Left renal pelvis (tissue), 4 donors: Measurements from ENCODE around the gene PLCD3. TPM values are rescaled to one million over a fixed set of nuclear protein-coding genes. Genes with fewer than 3 reads are reported as not detected.
A peak's percentile ranks its signal among the peaks of the same experiment; 100 is the strongest.

Source experiments
- DNase-seq, 4 donors: peaks; one replicate each; pipeline ENCODE4 v3.0.0-alpha.2; 2013; ENCODE audit warnings: low read depth in 4 of 4, low spot score in 3 of 4
- polyA plus RNA-seq, 4 donors: library from polyadenylated mRNA; unstranded; fragments of 120-200 nt; gene quantifications; one replicate each; pipeline ENCODE4 v1.2.1, GENCODE V29; 2013; ENCODE audit not compliant: insufficient read length in 4 of 4

Gene PLCD3
- polyA plus RNA-seq, 4 donors, result 25.8 to 106 (median 30.2) TPM

DNA sequence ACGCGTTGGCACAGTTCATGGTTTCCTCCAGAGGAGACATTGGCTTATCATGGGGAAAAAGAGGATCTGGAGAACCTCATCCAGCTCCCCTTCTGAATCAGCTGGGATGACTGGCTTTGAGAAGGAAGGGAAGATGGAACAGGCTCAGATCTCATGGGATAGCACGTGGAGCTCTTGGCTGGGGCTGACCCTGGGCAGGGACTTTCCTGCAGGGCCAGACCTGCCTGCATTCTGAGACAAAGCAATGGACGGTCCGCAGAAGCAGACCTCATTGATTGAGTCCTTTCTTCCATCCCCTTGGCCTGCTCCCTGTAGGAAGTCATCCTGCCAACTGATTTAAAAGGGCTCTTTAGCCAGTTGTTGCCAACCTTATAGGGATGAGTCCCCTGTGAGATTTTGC, 26.2 kb downstream of the PLCD3 start:
- no peak for DNase-seq

DNA sequence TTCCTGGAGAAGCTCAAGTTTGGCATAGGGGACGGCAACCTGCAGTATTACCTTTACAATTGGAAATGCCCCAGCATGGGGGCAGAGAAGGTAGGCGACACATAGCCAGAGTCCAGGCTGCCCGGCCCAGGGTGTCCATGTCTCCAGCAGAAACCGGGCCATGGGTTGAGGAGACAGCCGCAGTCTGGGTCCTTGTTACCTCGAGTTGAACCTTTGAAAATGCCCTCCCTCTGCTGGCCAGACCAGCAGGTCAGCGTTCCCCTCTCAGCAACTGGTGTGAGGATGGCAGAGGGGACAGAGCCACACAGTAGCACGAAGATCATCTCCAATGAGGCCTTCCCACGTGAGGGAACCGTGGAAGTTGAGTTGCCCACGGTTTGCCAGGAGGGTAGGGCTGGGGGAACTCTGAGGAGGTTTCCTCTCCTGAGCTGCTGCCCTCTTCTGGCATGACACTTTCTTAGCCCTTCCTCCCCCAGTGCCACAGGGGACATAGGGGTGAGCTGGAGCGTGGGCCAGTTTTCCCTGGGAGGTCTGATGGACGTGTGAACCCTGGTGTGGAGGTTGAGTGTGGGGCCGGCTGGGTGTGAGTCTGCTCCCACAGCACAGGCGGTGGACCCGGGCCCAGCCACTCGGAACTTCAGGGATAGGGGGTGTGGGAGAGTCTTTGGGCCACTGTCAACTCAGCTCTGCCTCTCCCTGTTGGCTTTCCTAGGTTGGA, 27.2 kb downstream of the PLCD3 start:
- no peak for DNase-seq

DNA sequence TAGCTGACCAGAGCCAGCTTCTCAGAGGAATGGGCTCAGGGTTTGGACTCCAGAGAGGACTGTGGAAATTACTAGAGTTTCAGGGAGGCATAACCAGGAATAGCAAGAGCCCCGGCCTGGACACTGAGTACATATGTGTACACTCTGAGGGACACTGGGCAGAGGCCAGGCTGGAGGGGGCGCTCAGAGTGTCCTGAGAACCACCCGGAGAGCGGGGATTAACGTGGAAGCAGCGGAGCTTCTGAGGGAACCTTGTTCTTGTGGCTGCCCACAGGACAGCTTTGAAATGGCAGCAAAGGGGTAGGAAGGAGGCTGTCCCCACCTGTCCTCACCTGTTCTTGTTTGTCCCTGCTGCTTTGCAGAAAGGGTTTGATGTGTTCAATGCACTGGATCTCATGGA, 27.8 kb downstream of the PLCD3 start:
- no peak for DNase-seq

DNA sequence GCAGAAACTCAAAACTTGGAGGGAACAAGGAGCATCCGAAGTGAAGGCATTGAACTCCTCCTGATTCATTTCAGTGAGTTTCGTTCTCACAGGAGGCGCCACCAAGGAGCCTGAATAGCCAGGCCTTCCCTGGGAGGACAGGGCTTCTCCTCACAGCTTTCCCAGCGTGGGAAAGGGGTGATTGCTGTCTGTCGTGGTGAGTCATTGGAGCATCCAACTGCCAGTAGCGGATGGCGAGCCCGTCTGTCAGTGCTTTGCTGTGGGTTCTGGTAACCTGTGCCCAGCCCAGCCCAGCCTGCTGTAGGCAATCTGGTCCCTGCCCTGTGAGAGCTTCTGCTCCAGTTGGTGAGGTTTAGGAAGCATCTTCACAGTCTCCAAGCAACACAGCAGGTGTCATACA, 28.3 kb downstream of the PLCD3 start:
- DNase-seq, result no peak

DNA sequence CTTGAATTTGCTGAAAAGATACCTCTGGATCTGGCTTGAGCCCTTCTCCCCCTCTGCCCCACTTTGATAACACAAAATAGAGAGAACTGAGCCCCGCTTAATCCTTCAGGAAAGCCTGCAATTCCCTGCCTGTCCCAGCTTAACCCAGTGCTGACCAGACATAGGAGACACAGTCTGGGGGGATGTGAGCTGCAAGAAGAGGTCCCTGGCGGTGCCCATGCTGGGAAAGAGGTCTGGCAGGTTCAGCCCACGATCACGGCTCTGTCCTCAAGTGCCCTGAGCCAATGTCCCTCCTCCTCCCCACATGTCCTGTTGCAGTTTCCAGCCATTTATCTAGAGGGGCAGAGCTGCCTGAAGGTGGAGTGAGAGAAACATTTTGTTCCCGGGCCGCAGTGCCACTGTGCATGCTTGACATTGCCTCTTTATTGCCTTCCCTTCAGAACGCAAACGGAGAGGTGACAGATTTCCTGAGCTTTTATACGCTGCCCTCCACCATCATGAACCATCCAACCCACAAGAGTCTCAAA, 29.0 kb downstream of the PLCD3 start:
- no peak for DNase-seq

DNA sequence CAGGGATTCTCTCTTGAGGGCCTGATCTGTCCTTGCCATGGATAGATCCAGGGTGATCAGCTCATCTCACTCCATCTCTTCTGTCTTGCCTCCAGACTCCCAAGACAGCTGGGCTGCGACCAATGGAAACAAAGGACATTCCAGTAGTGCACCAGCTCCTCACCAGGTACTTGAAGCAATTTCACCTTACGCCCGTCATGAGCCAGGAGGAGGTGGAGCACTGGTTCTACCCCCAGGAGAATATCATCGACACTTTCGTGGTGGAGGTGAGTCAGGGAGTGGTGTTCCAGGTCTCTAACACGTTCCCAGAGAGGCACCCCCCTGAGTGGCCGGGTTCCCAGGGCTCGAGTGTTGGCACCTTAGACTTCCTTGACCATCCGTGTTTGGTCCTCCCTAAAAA, 29.5 kb downstream of the PLCD3 start:
- no peak for DNase-seq

DNA sequence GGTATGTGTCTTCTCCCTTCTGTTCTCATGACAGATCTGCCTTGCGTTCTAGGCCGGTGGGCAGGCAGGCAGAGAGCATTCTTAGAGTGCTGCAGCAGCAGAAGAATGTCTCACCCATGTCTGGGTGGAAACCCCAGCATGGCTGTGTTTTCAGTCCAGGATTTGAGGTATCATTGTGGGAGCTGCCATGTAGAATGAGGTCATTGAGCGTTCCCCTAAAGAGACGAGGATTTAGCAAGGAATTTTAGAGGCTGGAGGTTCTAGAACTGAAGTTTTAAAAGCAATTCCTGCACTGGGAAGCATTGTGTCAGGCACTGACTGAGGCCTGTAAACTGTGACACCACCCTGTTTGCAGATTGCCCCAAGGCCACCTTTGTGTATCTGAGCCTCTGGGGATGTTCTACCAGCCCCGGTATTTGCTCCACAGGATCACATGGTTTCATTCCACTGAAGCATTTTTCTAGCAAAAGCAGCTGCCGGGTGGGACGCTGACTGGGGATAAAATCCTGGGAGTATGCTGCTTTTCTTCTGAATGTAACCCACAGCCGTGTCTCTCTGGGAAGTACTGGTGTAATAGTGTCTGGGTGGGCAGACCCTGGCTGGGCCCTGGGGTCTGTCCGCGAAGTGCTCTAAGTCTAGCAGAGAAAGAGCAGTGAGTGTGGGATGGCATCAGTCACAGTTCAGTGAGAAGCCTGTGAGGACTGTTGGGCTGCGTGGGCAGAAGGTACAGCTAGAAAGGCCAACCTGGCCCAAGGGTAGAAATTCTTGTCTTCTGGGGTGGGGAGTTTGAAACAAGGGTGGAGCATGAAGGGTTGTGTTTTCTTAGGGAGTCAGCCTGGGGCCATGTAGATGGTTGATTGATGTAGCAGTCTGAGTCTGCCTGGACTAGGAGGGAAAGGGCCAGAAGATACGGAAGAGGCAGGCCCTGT, 30.2 kb downstream of the PLCD3 start:
- no peak for DNase-seq

DNA sequence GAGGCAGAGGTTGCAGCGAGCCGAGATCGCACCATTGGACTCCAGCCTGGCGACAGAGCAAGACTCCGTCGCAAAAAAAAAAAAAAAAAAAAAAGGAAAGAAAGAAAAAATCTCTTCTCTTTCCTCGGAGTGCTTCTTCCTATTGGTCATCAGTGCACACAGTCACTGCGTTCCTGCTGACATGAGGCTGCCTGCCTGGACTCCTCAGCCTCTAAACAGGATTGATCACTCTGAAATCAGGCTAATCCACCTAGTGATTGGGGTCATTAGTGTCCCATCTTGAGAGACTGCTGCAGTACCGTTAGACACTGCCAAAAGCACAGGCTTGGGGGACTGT, 30.8 kb downstream of the PLCD3 start:
- no peak for DNase-seq

DNA sequence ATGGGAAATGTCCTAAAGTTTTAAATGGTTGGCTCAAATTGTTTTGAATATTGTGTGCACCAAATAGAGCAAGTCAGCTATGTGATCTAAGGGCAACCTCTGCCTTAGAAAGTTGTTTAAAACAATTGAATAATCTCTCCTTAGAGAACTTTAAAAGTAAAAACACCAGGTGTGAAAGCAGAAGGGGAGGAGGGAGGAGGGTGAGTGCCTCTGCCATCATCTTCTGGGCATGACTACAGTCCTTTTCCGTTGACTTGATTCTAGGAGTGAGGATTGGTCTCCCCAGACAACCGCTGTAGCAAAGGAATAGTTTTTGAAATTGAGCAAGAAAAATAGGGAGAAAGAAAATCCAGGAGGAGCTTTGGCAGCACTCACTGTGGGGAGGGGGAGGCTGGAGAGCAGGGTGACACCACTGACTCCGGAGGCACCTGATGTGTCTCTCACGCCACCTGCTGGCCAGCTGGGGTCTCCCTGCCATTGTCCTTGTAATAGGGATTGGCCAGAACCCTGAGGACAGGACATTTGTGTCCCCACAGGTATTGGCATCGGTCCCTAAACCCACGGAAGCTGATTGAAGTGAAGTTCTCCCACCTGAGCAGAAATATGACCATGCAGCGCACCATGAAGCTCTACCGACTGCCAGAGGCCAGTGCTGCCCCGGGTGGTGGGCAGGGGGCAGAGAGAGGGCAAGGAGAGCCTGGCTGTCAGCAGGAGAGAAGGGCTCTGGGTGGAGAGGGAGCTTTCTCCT, 33.3 kb downstream of the PLCD3 start:
- peak; percentile 36 to 65 (median 59) for DNase-seq

DNA sequence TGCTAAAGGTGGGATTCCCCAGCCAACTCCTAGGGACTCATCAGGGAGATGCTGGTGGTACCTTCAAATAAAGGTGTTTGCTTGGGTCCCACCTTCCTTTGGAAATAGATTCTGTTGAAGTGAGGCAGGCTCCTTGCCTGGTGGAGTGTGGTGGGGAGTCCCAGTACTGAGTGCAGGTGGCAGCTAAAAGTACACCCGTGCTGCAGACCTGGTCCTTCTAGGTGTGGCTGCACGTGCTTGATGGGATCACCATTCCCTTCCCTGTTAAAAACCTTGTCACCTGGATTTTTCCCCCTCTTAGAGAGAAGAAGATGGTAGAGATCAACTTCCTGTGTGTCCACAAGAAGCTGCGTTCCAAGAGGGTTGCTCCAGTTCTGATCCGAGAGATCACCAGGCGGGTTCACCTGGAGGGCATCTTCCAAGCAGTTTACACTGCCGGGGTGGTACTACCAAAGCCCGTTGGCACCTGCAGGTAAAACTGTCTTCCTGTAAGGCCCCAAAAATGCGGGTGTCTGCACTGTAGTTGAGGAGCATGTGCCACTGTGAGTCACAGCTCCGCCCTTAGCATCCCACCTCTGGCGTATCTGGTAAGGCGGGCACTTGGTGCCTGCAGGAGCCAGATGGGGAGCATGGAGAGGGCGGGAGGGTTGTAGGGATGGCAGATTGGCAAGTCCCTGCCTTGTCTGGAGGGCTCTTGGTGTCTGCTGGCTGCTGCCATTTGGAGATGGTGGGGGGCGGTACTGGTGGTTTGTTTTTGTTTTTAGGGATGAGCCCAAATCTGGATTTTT, 34.0 kb downstream of the PLCD3 start:
- no peak for DNase-seq

DNA sequence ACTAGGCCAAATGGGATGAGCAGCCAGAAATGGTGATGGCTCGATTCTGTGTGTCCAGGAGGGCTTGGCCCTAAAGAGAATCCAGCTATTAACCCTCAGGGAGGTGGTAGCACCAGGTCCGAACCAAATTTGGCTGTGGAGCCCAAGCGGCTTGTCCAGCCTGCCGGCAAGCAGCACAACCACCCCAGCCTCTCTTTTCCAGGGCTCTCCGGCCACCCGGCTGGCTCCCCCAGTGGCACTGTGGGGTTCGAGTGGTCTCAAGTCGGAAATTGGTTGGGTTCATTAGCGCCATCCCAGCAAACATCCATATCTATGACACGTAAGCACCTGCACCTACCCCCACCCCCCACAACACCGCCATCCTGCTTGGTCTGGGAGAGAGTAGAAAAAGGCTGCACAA, 35.4 kb downstream of the PLCD3 start:
- no peak for DNase-seq

DNA sequence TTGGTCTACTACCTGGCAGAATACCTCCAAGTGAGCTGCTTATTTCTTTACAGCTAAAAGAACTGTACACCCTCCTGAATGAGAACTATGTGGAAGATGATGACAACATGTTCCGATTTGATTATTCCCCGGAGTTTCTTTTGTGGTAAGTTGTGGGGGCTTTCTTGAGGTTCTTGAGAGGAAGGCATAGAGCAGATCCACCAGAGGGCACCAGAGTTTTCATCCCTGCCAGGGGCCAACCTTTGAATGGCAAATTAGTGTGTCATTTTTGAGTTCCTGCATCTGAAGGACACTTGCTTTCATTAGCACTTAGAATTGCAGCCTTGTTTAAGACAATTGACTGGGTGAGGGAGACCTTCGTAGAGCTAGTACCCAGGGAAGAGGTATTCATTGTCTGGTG, 36.2 kb downstream of the PLCD3 start:
- DNase-seq, result no peak

DNA sequence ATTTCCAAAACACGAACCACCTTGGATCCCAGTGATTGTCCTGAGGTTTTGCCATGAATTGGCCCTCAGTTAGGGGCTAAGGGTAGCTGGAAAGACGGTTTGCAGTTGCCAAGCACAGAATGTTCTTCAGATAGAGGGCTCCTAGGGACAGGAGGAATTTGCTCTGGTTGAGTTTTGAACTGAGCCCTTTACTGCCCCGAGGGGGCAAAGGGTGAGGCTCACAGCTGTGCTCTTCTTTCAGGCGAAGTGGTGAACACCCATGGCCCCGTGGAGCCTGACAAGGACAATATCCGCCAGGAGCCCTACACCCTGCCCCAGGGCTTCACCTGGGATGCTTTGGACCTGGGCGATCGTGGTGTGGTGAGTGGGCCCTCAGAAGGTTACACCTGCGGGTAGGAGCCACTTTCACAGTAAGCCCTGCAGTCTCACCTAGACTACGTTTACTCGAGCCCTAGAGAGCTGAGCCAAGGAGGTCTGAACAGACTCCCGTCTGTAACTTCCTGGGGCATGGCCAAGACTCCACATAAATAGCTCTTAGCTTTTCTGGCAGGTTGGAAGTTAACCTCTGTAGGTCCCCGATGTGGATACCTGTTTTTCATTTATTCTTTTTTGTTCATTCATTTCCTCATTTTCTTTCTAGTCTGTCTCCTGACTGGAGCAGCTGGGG, 38.7 kb downstream of the PLCD3 start:
- no peak for DNase-seq

DNA sequence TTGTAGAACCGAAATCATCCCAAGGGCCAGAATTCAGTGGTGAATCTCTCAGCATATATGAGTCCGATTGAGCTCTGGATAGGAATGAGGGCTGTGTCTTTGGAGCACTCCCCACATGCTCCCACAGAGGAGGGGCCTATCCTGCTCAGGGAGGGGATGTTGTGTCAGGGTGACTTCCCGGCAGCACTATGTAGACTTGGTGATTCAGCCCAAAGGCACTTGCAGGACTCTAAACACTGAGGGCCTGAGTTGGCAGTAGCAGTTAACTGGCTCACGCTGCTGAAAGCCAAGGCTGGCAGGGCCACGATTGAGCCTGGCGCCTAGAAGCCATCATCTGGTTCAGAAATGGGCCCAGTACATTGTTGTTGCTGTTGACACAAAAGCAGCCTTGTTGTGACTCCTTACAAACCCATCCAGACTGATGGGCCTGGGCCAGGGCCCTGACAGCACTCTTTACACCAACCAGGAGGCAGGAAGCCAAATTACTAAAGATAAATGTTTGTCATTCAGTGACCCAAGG, 39.3 kb downstream of the PLCD3 start:
- no peak for DNase-seq

DNA sequence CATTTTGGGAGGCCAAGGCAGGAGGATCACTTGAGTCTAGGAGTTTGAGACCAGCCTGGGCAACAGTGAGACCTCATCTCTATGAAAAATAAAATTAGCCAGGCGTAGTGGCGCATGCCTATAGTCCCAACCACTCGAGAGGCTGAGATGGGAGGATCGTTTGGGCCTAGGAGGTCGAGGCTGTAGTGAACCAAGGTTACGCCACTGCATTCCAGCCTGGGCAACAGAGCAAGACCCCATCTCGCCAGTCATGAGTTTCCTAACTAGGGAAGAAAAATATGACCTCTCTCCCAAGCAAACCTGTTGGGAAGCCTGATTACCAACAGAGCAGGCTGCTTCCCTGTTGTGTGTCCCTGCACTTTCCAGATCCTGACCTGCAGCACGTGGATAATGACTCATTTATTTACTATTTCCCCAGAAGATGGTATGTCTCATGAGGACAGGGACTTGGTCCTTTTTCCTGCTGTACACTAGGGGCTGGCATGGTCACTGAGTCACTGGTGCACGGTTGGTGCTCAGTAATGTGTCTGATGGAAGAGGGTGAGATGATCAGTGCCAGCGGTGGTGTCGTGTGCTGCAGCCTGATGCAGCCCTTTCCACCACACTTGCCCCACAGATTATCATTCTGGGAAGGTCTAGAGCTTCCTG, 40.4 kb downstream of the PLCD3 start:
- no peak for DNase-seq

DNA sequence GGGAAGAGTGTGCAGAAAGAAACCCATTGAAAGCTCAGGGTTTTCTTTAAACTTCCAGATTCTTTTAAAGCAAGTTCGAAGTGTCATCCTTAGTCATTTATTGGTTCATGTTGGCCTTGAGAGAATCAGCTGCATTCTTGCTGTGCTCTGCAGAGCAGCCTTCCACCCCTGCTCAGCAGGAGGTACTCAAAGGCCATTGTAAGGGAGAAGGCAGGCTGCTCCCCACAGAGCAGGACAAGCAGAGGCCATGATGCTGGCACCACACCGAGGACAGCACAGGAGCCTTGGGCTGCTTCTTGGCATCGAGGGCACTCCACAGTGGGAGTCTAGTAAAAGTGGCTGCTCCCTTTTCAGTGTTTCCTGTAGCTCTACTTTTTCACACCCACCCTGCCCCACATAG, 41.6 kb downstream of the PLCD3 start:
- no peak for DNase-seq

DNA sequence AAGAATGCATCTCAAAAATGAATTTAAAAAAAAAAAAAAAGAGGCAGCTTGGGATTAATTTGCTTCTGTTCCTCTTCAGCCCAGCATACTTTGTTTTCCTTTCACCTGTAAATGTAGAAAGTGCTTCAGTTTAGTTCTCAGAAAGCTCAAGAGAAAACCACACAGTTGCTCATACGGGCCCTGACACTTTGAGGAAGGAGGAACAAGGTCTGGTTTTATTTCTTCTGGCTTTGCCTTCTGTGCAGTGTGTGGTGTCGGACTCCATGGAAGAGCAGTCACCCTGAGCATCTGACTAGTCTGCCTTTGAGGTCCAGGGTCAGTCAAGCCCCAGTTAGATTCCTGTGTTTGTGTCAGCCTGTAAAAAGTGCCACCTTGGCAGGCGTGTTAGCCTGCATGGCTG, 43.6 kb downstream of the PLCD3 start:
- no peak for DNase-seq

DNA sequence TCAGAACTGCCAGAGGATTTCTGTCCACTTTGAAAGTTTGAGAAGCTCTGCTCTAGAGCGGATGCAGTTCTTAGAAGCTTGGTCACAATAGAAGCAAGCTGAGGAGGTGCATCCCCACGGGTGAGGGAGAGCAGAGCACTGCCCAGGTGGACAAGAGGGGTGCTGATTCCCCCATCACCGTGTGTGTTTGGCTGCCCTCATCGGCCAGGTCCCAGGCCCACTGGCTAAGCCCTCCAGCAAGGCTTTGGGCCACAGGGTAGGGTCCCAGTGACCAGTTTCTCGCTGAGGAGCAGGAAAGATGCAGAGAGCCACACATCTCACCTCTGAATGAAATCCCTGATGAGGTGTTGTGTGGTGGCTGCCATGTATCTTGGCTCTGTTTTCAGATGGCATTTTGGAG, 44.3 kb downstream of the PLCD3 start:
- no peak for DNase-seq

DNA sequence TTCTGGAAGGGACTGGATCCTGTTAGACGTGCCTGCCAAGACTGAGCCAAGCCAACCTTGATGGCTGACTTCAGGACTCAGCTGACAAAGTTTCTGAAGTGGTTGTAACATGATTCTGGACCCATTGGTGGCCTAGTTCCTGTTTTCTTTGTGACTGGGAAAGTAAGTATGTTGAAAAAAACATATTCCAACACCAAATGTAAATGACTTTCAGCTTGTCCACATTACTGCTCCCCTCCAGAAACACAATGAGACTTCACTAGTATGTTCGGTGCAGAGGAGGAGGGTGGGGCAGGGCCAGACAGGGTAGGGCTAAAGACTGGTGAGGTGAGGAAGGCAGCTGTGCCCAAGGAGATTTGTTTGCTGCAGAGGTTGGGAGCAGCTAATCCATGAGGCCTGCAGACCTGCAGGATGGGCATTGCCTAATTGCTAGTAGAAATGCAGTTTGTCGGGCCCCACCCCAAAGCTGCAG, 44.8 kb downstream of the PLCD3 start:
- DNase-seq, result no peak
